IPS-15b (cell line): Measurements from ENCODE around the gene NPC2.

Experiments used
- H3K27me3 ChIP-seq: one replicate; pipeline ENCODE4 v1.6.1; 2013; ENCODE audit warnings: low read length; ENCODE audit not compliant: control insufficient read depth, insufficient read depth
- H3K36me3 ChIP-seq: one replicate; pipeline ENCODE4 v1.6.1; 2013; ENCODE audit warnings: low read length; ENCODE audit not compliant: control insufficient read depth, insufficient read depth
- H3K4me1 ChIP-seq: one replicate; pipeline ENCODE4 v1.6.1; 2013; ENCODE audit warnings: mild to moderate bottlenecking, low read length; ENCODE audit not compliant: control insufficient read depth, insufficient read depth
- H3K4me3 ChIP-seq: one replicate; pipeline ENCODE4 v1.5.1; 2013; ENCODE audit warnings: low read depth, low read length
- H3K9ac ChIP-seq: one replicate; pipeline ENCODE4 v1.6.1; 2013; ENCODE audit warnings: low read depth, mild to moderate bottlenecking, low read length
- H3K9me3 ChIP-seq: one replicate; pipeline ENCODE4 v1.6.1; 2013; ENCODE audit warnings: mild to moderate bottlenecking, low read length; ENCODE audit not compliant: control insufficient read depth, insufficient read depth

NPC2 gene

GRCh38 chr14:74495356-74495755 lies 2.3 kb upstream of the NPC2 start:
- Histone ChIP-seq H3K9me3 (no peaks in the 10 kb centered on the region), H3K4me3 (no peak overlapping the region), H3K9ac (no peak overlapping the region)

GRCh38 chr14:74493343-74494261 lies 497 bp upstream of the NPC2 start, which contains the start of gene ISCA2:
TSS of gene ISCA2 (plus strand) at chr14:74493765. CDS start at chr14:74493775, 10 bp downstream.
- Histone ChIP-seq H3K9ac (peak within 1 kb of the TSS; percentile 77), H3K36me3 (peaks cover 9% of the 10 kb centered on the region), H3K27me3 (no peaks in the 10 kb centered on the region), H3K4me1 (peaks cover 9% of the 10 kb centered on the region), H3K4me3 (peak within 1 kb of the TSS; percentile 99), H3K9me3 (no peaks in the 10 kb centered on the region)

More at GRCh38 chr14:74495356-74495755, 2.3 kb upstream of the NPC2 start:
- Histone ChIP-seq H3K4me1 (peaks cover 13% of the 10 kb centered on the region), H3K27me3 (no peaks in the 10 kb centered on the region), H3K36me3 (peaks cover 9% of the 10 kb centered on the region)

GRCh38 chr14:74491956-74492775 lies 939 bp downstream of the NPC2 start:
- Histone ChIP-seq H3K36me3 (peaks cover 9% of the 10 kb centered on the region), H3K9me3 (no peaks in the 10 kb centered on the region), H3K27me3 (no peaks in the 10 kb centered on the region), H3K9ac (peak overlapping the region; percentile 24), H3K4me1 (peaks cover 16% of the 10 kb centered on the region), H3K4me3 (peak overlapping the region; percentile 77)

- no peak overlapping the region for H3K4me3 ChIP-seq
- no peak overlapping the region for H3K9ac ChIP-seq
- peaks cover 9% of the 10 kb centered on the region for H3K36me3 ChIP-seq
- no peaks in the 10 kb centered on the region for H3K27me3 ChIP-seq
- no peaks in the 10 kb centered on the region for H3K9me3 ChIP-seq
- peaks cover 16% of the 10 kb centered on the region for H3K4me1 ChIP-seq
Measured at GRCh38 chr14:74490486-74490885, 2.6 kb downstream of the NPC2 start.

GRCh38 chr14:74488786-74489397 lies 4.2 kb downstream of the NPC2 start:
- no peak overlapping the region for H3K9ac ChIP-seq

GRCh38 chr14:74486164-74486563 lies 6.9 kb downstream of the NPC2 start:
- Histone ChIP-seq H3K4me1 (peaks cover 8% of the 10 kb centered on the region), H3K9me3 (no peaks in the 10 kb centered on the region), H3K27me3 (no peaks in the 10 kb centered on the region), H3K36me3 (peaks cover 19% of the 10 kb centered on the region), H3K9ac (no peak overlapping the region), H3K4me3 (no peak overlapping the region)

More at GRCh38 chr14:74488786-74489397, 4.2 kb downstream of the NPC2 start:
- peaks cover 6% of the 10 kb centered on the region for H3K36me3 ChIP-seq
- H3K9me3 ChIP-seq = no peaks in the 10 kb centered on the region
- H3K4me3 ChIP-seq = no peak overlapping the region
- H3K27me3 ChIP-seq = no peaks in the 10 kb centered on the region
- peaks cover 14% of the 10 kb centered on the region for H3K4me1 ChIP-seq

- H3K4me1 ChIP-seq = peaks cover 8% of the 10 kb centered on the region
- H3K9me3 ChIP-seq = no peaks in the 10 kb centered on the region
- H3K36me3 ChIP-seq = peaks cover 19% of the 10 kb centered on the region
- no peaks in the 10 kb centered on the region for H3K27me3 ChIP-seq
- H3K4me3 ChIP-seq = no peak overlapping the region
- no peak overlapping the region for H3K9ac ChIP-seq
Measured at GRCh38 chr14:74483321-74483720, 9.8 kb downstream of the NPC2 start.

- peaks cover 19% of the 10 kb centered on the region for H3K36me3 ChIP-seq
- H3K9me3 ChIP-seq = no peaks in the 10 kb centered on the region
- H3K4me1 ChIP-seq = peaks cover 2% of the 10 kb centered on the region
- H3K9ac ChIP-seq = no peak overlapping the region
- no peaks in the 10 kb centered on the region for H3K27me3 ChIP-seq
- H3K4me3 ChIP-seq = no peak overlapping the region
Measured at GRCh38 chr14:74482571-74482970, 10.5 kb downstream of the NPC2 start.

- Histone ChIP-seq H3K27me3 (no peaks in the 10 kb centered on the region), H3K4me3 (no peak overlapping the region), H3K4me1 (no peaks in the 10 kb centered on the region)
Measured at GRCh38 chr14:74480046-74480445, 13.1 kb downstream of the NPC2 start.

GRCh38 chr14:74478996-74479635 lies 14.0 kb downstream of the NPC2 start:
- no peak overlapping the region for H3K4me3 ChIP-seq
- H3K9me3 ChIP-seq = no peaks in the 10 kb centered on the region
- H3K36me3 ChIP-seq = peaks cover 15% of the 10 kb centered on the region

More at GRCh38 chr14:74480046-74480445, 13.1 kb downstream of the NPC2 start:
- Histone ChIP-seq H3K9ac (no peak overlapping the region), H3K9me3 (no peaks in the 10 kb centered on the region), H3K36me3 (peaks cover 14% of the 10 kb centered on the region)

GRCh38 chr14:74476607-74477006 lies 16.5 kb downstream of the NPC2 start:
- no peak overlapping the region for H3K4me3 ChIP-seq
- no peaks in the 10 kb centered on the region for H3K27me3 ChIP-seq
- H3K4me1 ChIP-seq = no peaks in the 10 kb centered on the region
- peaks cover 3% of the 10 kb centered on the region for H3K36me3 ChIP-seq
- no peaks in the 10 kb centered on the region for H3K9me3 ChIP-seq
- no peak overlapping the region for H3K9ac ChIP-seq

More at GRCh38 chr14:74478996-74479635, 14.0 kb downstream of the NPC2 start:
- H3K27me3 ChIP-seq = no peaks in the 10 kb centered on the region
- H3K9ac ChIP-seq = no peak overlapping the region
- H3K4me1 ChIP-seq = no peaks in the 10 kb centered on the region
